GM12872 (cell line): ENCODE data around the gene KLHDC8B.
A peak's percentile ranks its signal among the peaks of the same experiment; 100 is the strongest.

Source experiments
- TF ChIP-seq, protein P1 (sequence below): IDR thresholded peaks from 3 replicates; pipeline ENCODE4 v1.5.1; 2011; ENCODE audit warnings: low read depth, mild to moderate bottlenecking, low read length, moderate library complexity; ENCODE audit not compliant: insufficient read depth

The KLHDC8B gene

DNA sequence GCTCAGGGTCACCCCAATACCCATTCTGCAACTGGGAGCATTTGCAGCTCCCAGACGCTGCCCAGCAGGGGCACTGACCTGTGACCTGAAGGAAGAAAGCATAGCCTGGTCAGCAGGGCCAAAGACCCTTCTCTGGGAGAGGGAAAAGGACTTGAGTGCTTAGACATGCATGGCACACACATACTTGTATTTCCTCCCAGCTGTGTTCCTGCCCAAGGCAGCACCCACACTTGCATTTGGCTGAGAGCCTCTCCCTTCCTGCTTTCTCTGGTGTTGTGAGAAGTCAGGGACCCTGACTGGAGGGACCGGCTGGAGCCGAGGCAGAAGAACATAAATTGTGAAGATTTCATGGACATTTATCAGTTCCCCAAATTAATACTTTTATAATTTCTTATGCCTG is 31.3 kb upstream of the KLHDC8B start:
- TF ChIP-seq, protein P1, sequence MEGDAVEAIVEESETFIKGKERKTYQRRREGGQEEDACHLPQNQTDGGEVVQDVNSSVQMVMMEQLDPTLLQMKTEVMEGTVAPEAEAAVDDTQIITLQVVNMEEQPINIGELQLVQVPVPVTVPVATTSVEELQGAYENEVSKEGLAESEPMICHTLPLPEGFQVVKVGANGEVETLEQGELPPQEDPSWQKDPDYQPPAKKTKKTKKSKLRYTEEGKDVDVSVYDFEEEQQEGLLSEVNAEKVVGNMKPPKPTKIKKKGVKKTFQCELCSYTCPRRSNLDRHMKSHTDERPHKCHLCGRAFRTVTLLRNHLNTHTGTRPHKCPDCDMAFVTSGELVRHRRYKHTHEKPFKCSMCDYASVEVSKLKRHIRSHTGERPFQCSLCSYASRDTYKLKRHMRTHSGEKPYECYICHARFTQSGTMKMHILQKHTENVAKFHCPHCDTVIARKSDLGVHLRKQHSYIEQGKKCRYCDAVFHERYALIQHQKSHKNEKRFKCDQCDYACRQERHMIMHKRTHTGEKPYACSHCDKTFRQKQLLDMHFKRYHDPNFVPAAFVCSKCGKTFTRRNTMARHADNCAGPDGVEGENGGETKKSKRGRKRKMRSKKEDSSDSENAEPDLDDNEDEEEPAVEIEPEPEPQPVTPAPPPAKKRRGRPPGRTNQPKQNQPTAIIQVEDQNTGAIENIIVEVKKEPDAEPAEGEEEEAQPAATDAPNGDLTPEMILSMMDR: no peak

DNA sequence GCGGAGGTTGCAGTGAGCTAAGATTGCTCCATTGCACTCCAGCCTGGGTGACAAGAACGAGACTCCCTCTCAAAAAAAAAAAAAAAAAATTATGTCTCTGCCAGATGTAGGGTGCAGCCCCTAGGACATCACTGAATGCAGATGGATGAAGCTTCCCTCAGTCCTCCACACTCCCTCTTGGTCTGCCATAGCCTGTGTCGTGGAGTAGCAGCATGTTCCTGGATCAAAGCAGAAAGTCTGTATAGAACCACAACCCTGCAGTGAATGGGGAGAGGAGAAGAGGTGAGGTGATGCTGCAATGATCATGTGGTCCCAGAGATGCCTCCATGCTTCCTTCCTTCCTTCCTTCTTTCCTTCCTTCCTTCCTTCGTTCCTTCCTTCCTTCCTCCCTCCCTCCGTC is 23.2 kb upstream of the KLHDC8B start:
- TF ChIP-seq, protein P1: no peak

DNA sequence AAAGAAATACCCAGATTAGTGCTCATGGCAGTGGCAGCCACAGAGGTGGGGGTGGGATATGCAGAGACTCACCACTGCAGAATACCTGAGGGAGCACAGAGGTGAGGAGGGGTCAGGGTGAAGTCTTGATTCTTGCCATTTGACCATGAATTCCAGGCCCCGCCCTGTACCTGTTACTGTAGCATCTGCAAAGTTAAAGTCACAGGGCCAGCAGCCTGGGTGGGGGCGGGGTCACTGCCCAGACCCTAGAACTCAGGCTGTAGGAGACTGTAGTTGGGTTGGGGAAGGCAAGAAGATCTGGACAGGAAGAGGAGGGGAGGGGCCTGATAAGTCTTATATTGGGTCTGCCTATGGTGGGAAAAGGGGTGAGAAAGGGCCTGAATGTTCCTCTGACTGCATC is 19.8 kb upstream of the KLHDC8B start:
- TF ChIP-seq, protein P1: no peak

GRCh38 chr3:49153349-49153912 is 18.0 kb upstream of the KLHDC8B start:
- TF ChIP-seq, protein P1: no peak

GRCh38 chr3:49157289-49157688 is 14.1 kb upstream of the KLHDC8B start:
- TF ChIP-seq, protein P1: no peak

DNA sequence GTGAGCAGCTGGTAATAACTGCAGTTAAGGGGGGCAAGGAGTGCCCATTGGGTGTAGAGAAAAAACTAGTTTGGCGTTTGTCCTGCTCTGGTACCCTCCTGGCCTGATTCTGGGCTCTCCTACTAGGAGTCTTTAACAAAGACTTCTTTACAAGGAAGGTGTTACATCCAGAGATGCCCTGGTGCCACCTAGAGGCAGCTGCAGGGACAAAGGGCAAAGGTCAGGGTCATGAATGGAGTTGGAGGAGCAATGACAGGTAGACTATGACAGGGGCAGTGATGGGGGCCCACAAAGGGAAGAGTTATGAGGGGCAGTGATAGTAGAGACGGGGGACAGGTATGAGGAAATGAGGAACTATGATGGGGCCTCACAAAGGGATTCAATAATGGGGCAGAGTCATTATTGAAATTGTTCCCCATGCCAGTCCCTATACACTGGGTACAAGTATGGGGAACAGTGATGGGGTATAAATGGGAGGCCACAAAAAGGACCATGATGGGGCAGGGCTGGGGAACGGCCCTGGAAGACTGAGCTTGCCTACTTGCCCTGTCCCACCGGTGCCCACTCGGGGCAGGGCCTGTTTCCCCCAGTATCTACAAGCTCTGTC is 13.2 kb upstream of the KLHDC8B start:
- TF ChIP-seq, protein P1: peak; percentile 70

- TF ChIP-seq, protein P1: no peak
Measured at GRCh38 chr3:49158792-49159191, 12.6 kb upstream of the KLHDC8B start.
